ENCODE data around the gene DOK6.

Gene DOK6

DNA sequence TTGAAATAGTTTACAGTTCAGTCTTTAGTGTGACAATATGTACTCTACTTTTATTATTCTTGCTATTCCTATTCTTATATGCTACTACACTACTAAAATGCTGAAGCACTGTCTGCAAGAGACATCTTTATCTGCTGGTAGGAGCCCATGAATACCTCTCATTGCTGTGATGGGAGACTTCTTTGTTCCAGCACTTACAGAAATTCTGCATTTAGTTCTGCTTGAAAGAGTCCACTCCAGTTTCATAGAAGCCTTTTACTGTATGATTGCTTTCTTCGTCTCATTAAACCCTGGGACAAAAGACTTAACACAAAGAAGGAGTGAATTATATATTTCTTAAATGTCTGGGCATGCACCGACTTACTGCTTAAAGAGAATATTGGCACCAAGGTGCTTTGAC, 274.3 kb downstream of the DOK6 start:
- WGBS, 2 experiments (ENCODE audit: insufficient coverage in 2 of 2) = no CpG with 5 or more reads among the region's 2 CpGs
- Histone ChIP-seq H3K4me3 (ENCODE audit: extremely low read depth, insufficient read depth, low read length, poor library complexity, severe bottlenecking) (no peak overlapping the region), H3K4me1 (ENCODE audit: control insufficient read depth, insufficient read depth, low read length, poor library complexity, severe bottlenecking) (no peaks in the 10 kb centered on the region), H3K9me3 (ENCODE audit: control insufficient read depth, low read length) (no peaks in the 10 kb centered on the region), H3K36me3 (ENCODE audit: control insufficient read depth, insufficient read depth, low read length) (no peaks in the 10 kb centered on the region), H3K27ac (ENCODE audit: low read depth, low read length, severe bottlenecking) (no peak overlapping the region)

GRCh38 chr18:69677595-69677994, 276.9 kb downstream of the DOK6 start:
- Histone ChIP-seq H3K4me3 (ENCODE audit: extremely low read depth, insufficient read depth, low read length, poor library complexity, severe bottlenecking) (no peak overlapping the region), H3K36me3 (ENCODE audit: control insufficient read depth, insufficient read depth, low read length) (no peaks in the 10 kb centered on the region), H3K9me3 (ENCODE audit: control insufficient read depth, low read length) (no peaks in the 10 kb centered on the region), H3K4me1 (ENCODE audit: control insufficient read depth, insufficient read depth, low read length, poor library complexity, severe bottlenecking) (no peaks in the 10 kb centered on the region), H3K27ac (ENCODE audit: low read depth, low read length, severe bottlenecking) (no peak overlapping the region)
- 96 to 100% methylated on average over 2 to 4 of the region's 6 CpGs for WGBS, 2 experiments (ENCODE audit: insufficient coverage in 2 of 2)

- no peaks in the 10 kb centered on the region for H3K4me1 ChIP-seq (ENCODE audit: control insufficient read depth, insufficient read depth, low read length, poor library complexity, severe bottlenecking)
- 61% methylated on average over 3 of the region's 4 CpGs; no CpG with 5 or more reads in 1 of the 2 experiments for WGBS, 2 experiments (ENCODE audit: insufficient coverage in 2 of 2)
- no peak overlapping the region for H3K27ac ChIP-seq (ENCODE audit: low read depth, low read length, severe bottlenecking)
- H3K36me3 ChIP-seq (ENCODE audit: control insufficient read depth, insufficient read depth, low read length) = no peaks in the 10 kb centered on the region
- H3K4me3 ChIP-seq (ENCODE audit: extremely low read depth, insufficient read depth, low read length, poor library complexity, severe bottlenecking) = no peak overlapping the region
- no peaks in the 10 kb centered on the region for H3K9me3 ChIP-seq (ENCODE audit: control insufficient read depth, low read length)
These were observed 279.4 kb downstream of the DOK6 start for GRCh38 chr18:69680123-69680522.

DNA sequence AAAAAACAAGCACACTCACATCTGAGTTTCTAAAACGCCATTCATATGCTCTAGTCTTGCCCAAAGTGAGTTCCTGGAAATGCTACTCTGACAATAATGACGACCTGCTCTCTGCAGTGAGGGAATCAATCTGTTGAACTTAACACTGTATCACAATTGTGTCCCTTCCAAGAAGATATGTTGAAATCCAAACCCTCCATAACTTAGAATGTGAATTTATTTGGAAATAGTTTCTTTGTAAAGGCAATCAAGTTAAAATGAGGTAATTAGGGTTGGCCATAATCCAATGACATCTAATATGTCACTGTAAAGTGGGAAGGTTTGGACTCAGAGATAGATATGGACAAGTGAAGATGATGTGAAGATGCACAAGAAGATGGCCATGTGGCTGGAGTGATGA, 282.5 kb downstream of the DOK6 start:
- 59 to 90% methylated on average over 2 of the region's 2 CpGs for WGBS, 2 experiments (ENCODE audit: insufficient coverage in 2 of 2)
- H3K9me3 ChIP-seq (ENCODE audit: control insufficient read depth, low read length) = no peaks in the 10 kb centered on the region
- H3K4me1 ChIP-seq (ENCODE audit: control insufficient read depth, insufficient read depth, low read length, poor library complexity, severe bottlenecking) = no peaks in the 10 kb centered on the region
- H3K27ac ChIP-seq (ENCODE audit: low read depth, low read length, severe bottlenecking) = no peak overlapping the region
- no peaks in the 10 kb centered on the region for H3K36me3 ChIP-seq (ENCODE audit: control insufficient read depth, insufficient read depth, low read length)
- H3K4me3 ChIP-seq (ENCODE audit: extremely low read depth, insufficient read depth, low read length, poor library complexity, severe bottlenecking) = no peak overlapping the region

- Histone ChIP-seq H3K36me3 (ENCODE audit: control insufficient read depth, insufficient read depth, low read length) (no peaks in the 10 kb centered on the region), H3K9me3 (ENCODE audit: control insufficient read depth, low read length) (no peaks in the 10 kb centered on the region), H3K4me1 (ENCODE audit: control insufficient read depth, insufficient read depth, low read length, poor library complexity, severe bottlenecking) (no peaks in the 10 kb centered on the region), H3K4me3 (ENCODE audit: extremely low read depth, insufficient read depth, low read length, poor library complexity, severe bottlenecking) (no peak overlapping the region), H3K27ac (ENCODE audit: low read depth, low read length, severe bottlenecking) (no peak overlapping the region)
- no CpG with 5 or more reads among the region's 2 CpGs for WGBS, 2 experiments (ENCODE audit: insufficient coverage in 2 of 2)
These were observed 284.1 kb downstream of the DOK6 start for GRCh38 chr18:69684789-69685188.

DNA sequence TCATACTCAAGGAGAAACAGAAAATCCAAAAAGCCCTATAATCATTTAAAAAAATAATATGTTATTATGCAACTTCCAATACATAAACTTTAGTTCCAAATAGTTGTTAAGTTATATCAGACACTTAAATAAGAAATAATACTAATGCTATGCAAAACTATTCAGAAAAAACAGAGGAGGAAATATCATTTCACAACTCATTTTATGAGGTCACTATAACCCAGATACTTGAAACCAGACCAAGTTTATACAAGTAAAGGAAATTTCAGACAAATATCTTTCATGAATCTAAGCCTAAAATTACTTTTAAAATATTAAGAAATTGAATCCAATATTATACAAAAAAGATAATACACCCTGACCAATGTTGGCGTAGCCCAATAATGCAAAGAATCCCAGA, 286.2 kb downstream of the DOK6 start:
- H3K36me3 ChIP-seq (ENCODE audit: control insufficient read depth, insufficient read depth, low read length) = no peaks in the 10 kb centered on the region
- no peak overlapping the region for H3K27ac ChIP-seq (ENCODE audit: low read depth, low read length, severe bottlenecking)
- no CpG with 5 or more reads among the region's 1 CpG for WGBS, 2 experiments (ENCODE audit: insufficient coverage in 2 of 2)
- no peaks in the 10 kb centered on the region for H3K4me1 ChIP-seq (ENCODE audit: control insufficient read depth, insufficient read depth, low read length, poor library complexity, severe bottlenecking)
- H3K4me3 ChIP-seq (ENCODE audit: extremely low read depth, insufficient read depth, low read length, poor library complexity, severe bottlenecking) = no peak overlapping the region
- H3K9me3 ChIP-seq (ENCODE audit: control insufficient read depth, low read length) = no peaks in the 10 kb centered on the region

GRCh38 chr18:69689121-69689759, 288.6 kb downstream of the DOK6 start:
- H3K4me1 ChIP-seq (ENCODE audit: control insufficient read depth, insufficient read depth, low read length, poor library complexity, severe bottlenecking) = no peaks in the 10 kb centered on the region
- H3K36me3 ChIP-seq (ENCODE audit: control insufficient read depth, insufficient read depth, low read length) = no peaks in the 10 kb centered on the region
- no peak overlapping the region for H3K4me3 ChIP-seq (ENCODE audit: extremely low read depth, insufficient read depth, low read length, poor library complexity, severe bottlenecking)
- no peaks in the 10 kb centered on the region for H3K9me3 ChIP-seq (ENCODE audit: control insufficient read depth, low read length)
- no CpG with 5 or more reads among the region's 2 CpGs for WGBS, 2 experiments (ENCODE audit: insufficient coverage in 2 of 2)
- H3K27ac ChIP-seq (ENCODE audit: low read depth, low read length, severe bottlenecking) = no peak overlapping the region

- Histone ChIP-seq H3K9me3 (ENCODE audit: control insufficient read depth, low read length) (no peaks in the 10 kb centered on the region), H3K4me3 (ENCODE audit: extremely low read depth, insufficient read depth, low read length, poor library complexity, severe bottlenecking) (no peak overlapping the region), H3K4me1 (ENCODE audit: control insufficient read depth, insufficient read depth, low read length, poor library complexity, severe bottlenecking) (no peaks in the 10 kb centered on the region), H3K27ac (ENCODE audit: low read depth, low read length, severe bottlenecking) (no peak overlapping the region), H3K36me3 (ENCODE audit: control insufficient read depth, insufficient read depth, low read length) (no peaks in the 10 kb centered on the region)
- 100% methylated on average over 1 of the region's 5 CpGs; no CpG with 5 or more reads in 1 of the 2 experiments for WGBS, 2 experiments (ENCODE audit: insufficient coverage in 2 of 2)
These were observed 290.5 kb downstream of the DOK6 start for GRCh38 chr18:69691008-69691760.

DNA sequence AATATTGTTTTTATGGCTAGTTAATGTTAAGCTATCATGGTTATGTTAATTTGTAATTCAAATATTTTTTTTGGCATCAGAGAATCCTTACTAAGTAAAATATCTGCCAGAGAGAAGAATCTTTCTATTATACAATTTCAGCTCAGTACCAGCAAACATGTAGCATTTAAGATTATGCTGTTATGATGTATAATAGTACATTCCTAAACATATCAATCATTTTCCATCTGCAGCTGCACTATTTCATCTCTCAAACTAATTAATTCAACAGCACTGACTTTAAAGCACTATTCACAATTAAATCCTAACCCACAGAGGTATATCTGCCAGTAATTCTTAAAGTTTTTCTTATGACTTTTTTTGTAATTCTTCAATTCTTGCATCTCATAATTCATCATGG, 296.4 kb downstream of the DOK6 start:
- Histone ChIP-seq H3K27ac (ENCODE audit: low read depth, low read length, severe bottlenecking) (no peak overlapping the region), H3K36me3 (ENCODE audit: control insufficient read depth, insufficient read depth, low read length) (no peaks in the 10 kb centered on the region), H3K4me1 (ENCODE audit: control insufficient read depth, insufficient read depth, low read length, poor library complexity, severe bottlenecking) (no peaks in the 10 kb centered on the region), H3K4me3 (ENCODE audit: extremely low read depth, insufficient read depth, low read length, poor library complexity, severe bottlenecking) (no peak overlapping the region), H3K9me3 (ENCODE audit: control insufficient read depth, low read length) (no peaks in the 10 kb centered on the region)

- Histone ChIP-seq H3K27ac (ENCODE audit: low read depth, low read length, severe bottlenecking) (no peak overlapping the region), H3K4me1 (ENCODE audit: control insufficient read depth, insufficient read depth, low read length, poor library complexity, severe bottlenecking) (no peaks in the 10 kb centered on the region), H3K4me3 (ENCODE audit: extremely low read depth, insufficient read depth, low read length, poor library complexity, severe bottlenecking) (no peak overlapping the region), H3K36me3 (ENCODE audit: control insufficient read depth, insufficient read depth, low read length) (no peaks in the 10 kb centered on the region), H3K9me3 (ENCODE audit: control insufficient read depth, low read length) (no peaks in the 10 kb centered on the region)
- 100% methylated on average over 2 of the region's 3 CpGs for WGBS, 2 experiments (ENCODE audit: insufficient coverage in 2 of 2)
These were observed 297.0 kb downstream of the DOK6 start for GRCh38 chr18:69697689-69698088.

DNA sequence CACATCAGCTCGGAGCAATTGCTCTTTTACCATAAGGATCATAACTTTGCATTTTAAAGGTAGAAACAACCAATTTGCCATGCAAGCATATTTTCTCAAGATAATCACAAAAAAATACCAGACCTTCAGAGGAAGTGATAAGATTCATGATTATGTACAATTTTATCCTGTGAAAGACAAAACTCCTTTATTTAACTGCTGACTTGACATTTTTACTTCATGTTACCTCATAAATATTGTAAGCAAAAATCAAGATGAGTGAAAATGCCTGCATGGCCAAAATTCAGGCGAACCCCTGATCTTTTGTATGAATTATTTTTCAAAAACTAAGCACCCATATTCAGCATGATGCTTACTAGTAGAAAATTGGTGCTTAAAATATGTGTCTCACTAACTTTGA, 300.6 kb downstream of the DOK6 start:
- 100% methylated on average over 1 of the region's 2 CpGs; no CpG with 5 or more reads in 1 of the 2 experiments for WGBS, 2 experiments (ENCODE audit: insufficient coverage in 2 of 2)
- H3K27ac ChIP-seq (ENCODE audit: low read depth, low read length, severe bottlenecking) = no peak overlapping the region
- H3K4me1 ChIP-seq (ENCODE audit: control insufficient read depth, insufficient read depth, low read length, poor library complexity, severe bottlenecking) = no peaks in the 10 kb centered on the region
- H3K9me3 ChIP-seq (ENCODE audit: control insufficient read depth, low read length) = no peaks in the 10 kb centered on the region
- H3K36me3 ChIP-seq (ENCODE audit: control insufficient read depth, insufficient read depth, low read length) = no peaks in the 10 kb centered on the region
- H3K4me3 ChIP-seq (ENCODE audit: extremely low read depth, insufficient read depth, low read length, poor library complexity, severe bottlenecking) = no peak overlapping the region

All from mesodermal cell (in vitro differentiated cells).